Renal pelvis (tissue), 4 donors: ENCODE results near the gene KLHDC8B. TPM values are rescaled to one million over a fixed set of nuclear protein-coding genes. Genes with fewer than 3 reads are reported as not detected.
"Not testable (repeated sequence)": the region's sequence is repeated elsewhere in the genome, so short reads cannot be mapped to it uniquely, and the experiment has no call there.

Source experiments
- DNase-seq: peaks from one replicate; pipeline ENCODE4 v3.0.0-alpha.2; 2013
- polyA plus RNA-seq, 3 donors: library from polyadenylated mRNA; unstranded; fragments of 120-200 nt; gene quantifications; one replicate each; pipeline ENCODE4 v1.2.1, GENCODE V29; 2013; ENCODE audit not compliant: insufficient read length in 3 of 3

The KLHDC8B gene
- polyA plus RNA-seq, 3 donors = 43.7 to 45.0 (median 44.1) TPM

- no peak for DNase-seq
Measured at GRCh38 chr3:49177073-49177472, 5.7 kb downstream of the KLHDC8B start.

- DNase-seq = no peak
Measured at GRCh38 chr3:49180116-49180515, 8.7 kb downstream of the KLHDC8B start.

DNA sequence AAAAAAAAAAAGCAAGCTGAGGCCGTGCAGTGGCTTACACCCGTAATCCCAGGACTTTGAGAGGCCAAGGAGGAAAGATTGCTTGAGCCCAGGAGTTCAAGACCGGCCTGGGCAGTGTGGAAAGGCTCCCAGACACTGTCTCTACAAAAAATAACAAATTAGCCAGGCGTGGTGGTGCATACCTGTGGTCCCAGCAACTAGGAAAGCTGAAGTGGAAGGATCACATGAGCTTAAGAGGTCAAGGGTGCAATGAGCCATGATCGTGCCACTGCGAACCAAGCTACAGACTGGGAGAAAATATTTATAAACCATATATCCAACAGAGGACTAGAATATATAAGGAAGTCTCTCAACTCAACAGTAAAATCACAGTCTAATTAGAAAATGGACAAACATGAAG, 10.0 kb downstream of the KLHDC8B start:
- no peak for DNase-seq

DNA sequence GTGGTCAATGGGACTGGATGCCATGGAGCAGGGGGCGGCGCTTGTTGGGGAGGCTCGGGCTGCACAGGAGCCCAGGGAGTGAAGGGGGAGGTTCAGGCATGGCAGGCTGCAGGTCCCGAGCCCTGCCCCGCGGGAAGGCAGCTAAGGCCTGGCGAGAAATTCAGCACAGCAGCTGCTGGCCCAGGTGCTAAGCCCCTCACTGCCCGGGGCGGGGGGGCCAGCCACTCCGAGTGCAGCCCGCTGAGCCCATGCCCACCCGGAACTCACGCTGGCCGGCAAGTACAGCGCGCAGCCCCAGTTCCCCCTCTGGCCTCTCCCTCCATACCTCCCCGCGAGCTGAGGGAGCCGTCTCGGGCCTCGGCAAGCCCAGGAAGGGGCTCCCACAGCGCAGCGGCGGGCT, 11.3 kb downstream of the KLHDC8B start:
- no peak for DNase-seq

DNA sequence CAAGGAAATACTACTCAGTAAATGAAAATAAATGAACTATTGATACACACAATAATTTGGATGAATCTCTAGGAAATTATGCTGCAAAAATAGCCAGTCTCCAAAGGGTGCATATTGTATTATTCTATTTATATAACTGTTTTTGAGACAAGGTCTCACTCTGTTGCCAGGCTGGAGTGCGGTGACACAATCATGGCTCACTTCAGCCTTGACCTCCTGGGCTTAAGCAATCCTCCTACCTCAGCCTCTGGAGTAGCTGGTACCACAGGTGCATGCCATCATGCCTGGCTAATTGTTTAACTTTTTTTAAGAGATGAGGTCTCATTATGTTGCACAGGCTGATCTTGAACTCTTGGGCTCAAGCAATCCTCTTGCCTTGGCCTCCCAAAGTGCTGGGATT, 12.5 kb downstream of the KLHDC8B start:
- no peak for DNase-seq

GRCh38 chr3:49191741-49192140, 20.3 kb downstream of the KLHDC8B start:
- DNase-seq = no peak

DNA sequence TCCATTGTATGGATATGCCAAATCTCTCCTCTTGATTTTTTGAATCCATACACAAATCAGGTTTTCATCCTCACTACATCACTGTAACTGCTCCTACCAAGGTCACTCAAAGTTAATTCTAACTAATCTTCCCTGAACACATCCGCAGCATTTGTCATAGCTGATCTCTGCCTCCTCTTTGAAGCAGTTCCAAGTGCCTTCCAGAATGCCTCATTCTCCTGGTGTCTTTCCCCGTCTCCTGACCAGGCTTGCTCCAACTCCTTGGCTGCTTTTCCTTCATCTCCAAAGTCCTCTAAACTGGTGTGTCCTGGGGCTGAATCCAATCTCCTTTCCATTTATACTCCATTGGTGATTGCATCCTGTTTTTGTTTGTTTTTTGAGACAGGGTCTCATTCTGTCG, 26.8 kb downstream of the KLHDC8B start:
- DNase-seq = no peak

DNA sequence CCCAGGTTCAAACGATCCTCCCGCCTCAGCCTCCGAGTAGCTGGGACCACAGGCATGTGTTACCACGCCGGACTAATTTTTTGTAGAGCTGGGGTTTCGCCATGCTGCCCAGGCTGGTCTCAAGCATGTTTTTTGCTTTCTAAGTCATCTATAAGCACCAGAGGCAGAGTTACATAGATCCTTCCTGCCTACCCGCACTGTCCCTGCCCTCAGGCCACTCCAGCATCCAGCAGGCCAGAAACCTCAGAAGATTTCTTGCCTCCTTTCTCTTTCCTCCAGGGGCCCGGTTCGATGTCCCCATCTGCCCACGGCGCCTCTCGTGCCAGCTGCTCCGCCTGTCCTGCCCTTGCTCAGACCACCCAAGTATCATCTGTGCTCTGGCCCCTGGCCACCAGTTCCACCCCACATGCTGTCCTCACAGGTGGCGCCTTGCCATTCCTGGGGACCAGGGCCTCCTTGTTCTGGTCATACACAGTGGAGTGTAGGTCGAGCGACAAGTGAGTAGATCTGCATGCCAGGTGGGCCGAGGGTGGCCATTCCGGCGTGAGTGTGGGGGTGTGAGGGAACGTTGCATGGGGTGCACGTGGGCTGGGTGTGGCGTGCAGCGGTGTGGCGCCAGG, 27.3 kb downstream of the KLHDC8B start:
- DNase-seq = no peak

- DNase-seq = peak; percentile 81
Measured at GRCh38 chr3:49199239-49199899, 28.0 kb downstream of the KLHDC8B start.

GRCh38 chr3:49199900-49200281, 28.5 kb downstream of the KLHDC8B start:
- no peak for DNase-seq

DNA sequence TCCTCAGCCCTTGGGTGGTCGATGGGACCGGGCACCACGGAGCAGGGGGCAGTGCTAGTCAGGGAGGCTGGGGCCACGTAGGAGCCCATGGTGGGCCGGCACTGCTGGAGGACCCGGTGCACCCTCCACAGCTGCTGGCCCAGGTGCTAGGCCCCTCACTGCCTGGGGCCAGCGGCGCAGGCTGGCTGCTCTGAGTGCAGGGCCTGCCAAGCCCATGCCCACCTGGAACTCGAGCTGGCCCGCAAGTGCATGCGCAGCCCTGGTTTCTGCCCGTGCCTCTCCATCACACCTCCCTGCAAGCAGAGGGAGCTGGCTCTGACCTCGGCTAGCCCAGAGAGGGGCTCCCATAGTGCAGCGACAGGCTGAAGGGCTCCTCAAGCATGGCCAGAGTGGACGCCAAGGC, 42.1 kb downstream of the KLHDC8B start:
- no peak for DNase-seq

GRCh38 chr3:49213998-49214397, 42.6 kb downstream of the KLHDC8B start:
- no peak for DNase-seq

GRCh38 chr3:49216687-49217086, 45.3 kb downstream of the KLHDC8B start:
- not testable (repeated sequence) for DNase-seq

DNA sequence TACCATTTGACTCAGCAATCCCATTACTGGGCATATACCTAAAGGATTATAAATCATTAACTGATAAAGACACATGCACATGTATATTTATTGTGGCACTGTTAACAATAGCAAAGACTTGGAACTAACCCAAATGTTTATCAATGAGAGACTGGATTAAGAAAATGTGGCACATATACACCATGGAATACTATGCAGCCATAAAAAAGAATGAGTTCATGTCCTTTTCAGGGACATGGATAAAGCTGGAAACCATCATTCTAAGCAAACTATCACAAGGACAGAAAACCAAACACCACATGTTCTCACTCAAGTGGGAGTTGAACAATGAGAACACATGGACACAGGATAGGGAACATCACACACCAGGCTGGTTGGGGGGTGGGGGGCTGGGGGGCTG, 45.7 kb downstream of the KLHDC8B start:
- not testable (repeated sequence) for DNase-seq

- no peak for DNase-seq
Measured at GRCh38 chr3:49217688-49218470, 46.5 kb downstream of the KLHDC8B start.

GRCh38 chr3:49218471-49218989, 47.1 kb downstream of the KLHDC8B start:
- peak; percentile 24 for DNase-seq

DNA sequence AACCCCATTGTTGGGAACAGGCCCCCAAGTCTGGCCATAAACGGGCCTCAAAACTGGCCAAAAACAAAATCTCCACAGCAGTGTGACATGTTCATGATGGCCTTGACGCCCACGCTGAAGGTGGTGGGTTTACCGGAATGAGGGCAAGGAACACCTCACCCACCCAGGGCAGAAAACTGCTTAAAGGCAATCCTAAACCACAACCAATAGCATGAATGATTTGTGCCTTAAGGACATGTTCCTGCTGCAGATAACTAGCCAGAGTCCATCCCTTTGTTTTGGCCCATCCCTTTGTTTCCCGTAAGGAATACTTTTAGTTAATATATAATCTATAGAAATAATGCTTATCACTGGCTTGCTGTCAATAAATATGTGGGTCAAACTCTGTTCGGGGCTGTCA, 47.7 kb downstream of the KLHDC8B start:
- no peak for DNase-seq

GRCh38 chr3:49220985-49221563, 49.7 kb downstream of the KLHDC8B start:
- not testable (repeated sequence) for DNase-seq

GRCh38 chr3:49222002-49222401, 50.6 kb downstream of the KLHDC8B start:
- DNase-seq = no peak
